ENCODE results near the gene ATP6V0D1. TPM values are rescaled to one million over a fixed set of nuclear protein-coding genes. Genes with fewer than 3 reads are reported as not detected.

ATP6V0D1 gene
- polyA plus RNA-seq, 1 of the 3 experiments (the other 2 are of a cell fraction) = 135 TPM

DNA sequence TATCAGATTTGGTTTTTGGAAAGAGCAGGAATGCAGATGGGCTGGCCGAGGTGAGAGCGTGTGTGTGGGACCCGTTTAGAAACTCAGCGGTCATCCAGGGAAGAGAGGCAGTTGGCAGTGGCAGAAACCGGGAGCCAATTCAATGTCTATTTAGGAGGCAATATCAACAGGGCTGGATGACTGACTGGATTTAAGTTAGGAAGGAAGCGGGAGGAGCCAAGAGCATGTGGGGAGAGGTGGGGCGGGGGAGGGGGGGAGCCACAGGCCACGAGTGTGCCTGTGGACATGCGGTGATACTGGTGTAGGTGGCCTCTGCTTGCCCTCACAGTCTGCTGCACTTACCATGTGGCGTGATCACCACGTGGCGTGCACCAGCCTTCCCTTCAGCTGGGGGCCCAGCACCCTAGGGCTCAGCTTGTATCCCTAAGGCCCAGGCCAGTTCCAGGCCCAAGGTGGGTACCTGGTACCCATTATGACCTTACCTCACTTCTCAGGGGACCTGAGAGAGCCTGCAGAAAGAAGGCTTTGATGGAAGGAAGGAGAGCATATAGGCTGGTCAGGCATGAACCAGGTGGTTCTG, 76.9 kb downstream of the ATP6V0D1 start:
- H3K4me3 ChIP-seq (ENCODE audit: low read depth in 2 of 2, low read length in 1 of 2) = no peak overlapping the region
- H3K9me2 ChIP-seq = no peaks in the 10 kb centered on the region

DNA sequence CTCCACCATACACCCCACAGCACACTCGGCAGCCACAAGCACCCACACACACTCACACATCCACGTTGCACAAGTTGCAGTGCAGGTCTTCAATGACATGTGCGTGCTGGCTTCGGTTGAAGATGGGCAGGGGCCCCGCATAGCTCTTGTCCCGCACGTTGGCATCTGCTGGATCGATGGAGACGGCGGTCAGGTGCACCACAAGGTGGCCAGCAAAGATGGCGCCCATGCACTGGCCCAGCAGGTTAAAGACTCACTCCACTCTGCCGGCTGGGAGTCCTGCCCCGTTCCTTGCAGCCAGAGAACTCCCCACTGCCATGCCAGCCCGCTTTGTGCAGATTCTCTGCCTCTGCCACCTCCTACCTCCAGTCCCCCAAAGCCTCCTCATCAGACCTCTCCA, 80.1 kb downstream of the ATP6V0D1 start:
- WGBS (ENCODE audit: low lambda C conversion rate) = 93% methylated on average over 6 of the region's 14 CpGs
- Histone ChIP-seq H3K9me2 (no peaks in the 10 kb centered on the region), H2AFZ (ENCODE audit: low read depth) (no peak overlapping the region), H3K4me1 (ENCODE audit: control insufficient read depth in 1 of 2, insufficient read depth in 2 of 2, low read depth in 1 of 2, low read length in 1 of 2) (peaks cover 10 to 36% of the 10 kb centered on the region in 2 experiments; a peak in 3 of 4 replicates), H3K27me3 (ENCODE audit: insufficient read depth) (no peaks in the 10 kb centered on the region), H3K27ac (ENCODE audit: low read depth in 2 of 2, low read length in 1 of 2) (peak overlapping the region in 1 of 2 experiments; percentile 76; a peak in 2 of 4 replicates), H3K4me3 (ENCODE audit: low read depth in 2 of 2, low read length in 1 of 2) (no peak overlapping the region), H3K79me2 (ENCODE audit: insufficient read depth) (no peaks in the 10 kb centered on the region; the same call in 1 of the 2 replicates), H3K9ac (no peak overlapping the region), H3K36me3 (replicated peaks in 1 of 2; ENCODE audit: control insufficient read depth in 1 of 2, insufficient read depth in 2 of 2, low read length in 1 of 2) (peaks cover 0 to 6% of the 10 kb centered on the region in 2 experiments), H4K20me1 (ENCODE audit: insufficient read depth) (no peaks in the 10 kb centered on the region), H3K9me3 (no peaks in the 10 kb centered on the region), H3F3A (replicated peaks; ENCODE audit: insufficient read depth) (peaks cover 10% of the 10 kb centered on the region), H3K4me2 (no peak overlapping the region)
- POLR2A ChIA-PET = no interaction called here
- no peak for DNase-seq
- CTCF ChIA-PET = interaction anchor here (0.9 to 1.5 kb wide), 2 partner anchors 12 to 46 kb away, joined by 3 to 6 read pairs; no protein-coding TSS in a partner anchor
- TF ChIP-seq EZH2phosphoT487 (IDR thresholded peaks at IDR 0.05; ENCODE audit: borderline replicate concordance, low read depth) (no peak), RCOR1 (IDR thresholded peaks at IDR 0.05; ENCODE audit: low read length) (no peak), TCF12 (IDR thresholded peaks at IDR 0.05) (no peak), POLR2AphosphoS5 (IDR thresholded peaks at IDR 0.05; ENCODE audit: low read depth, low read length) (no peak), ZBTB33 (IDR thresholded peaks at IDR 0.05; ENCODE audit: borderline replicate concordance, low read depth) (no peak), GABPA (IDR thresholded peaks at IDR 0.05; ENCODE audit: low read depth) (no peak), JUND (IDR thresholded peaks at IDR 0.05) (no peak), FOSL2 (IDR thresholded peaks at IDR 0.05; ENCODE audit: borderline replicate concordance, low read depth) (no peak), SMC3 (IDR thresholded peaks at IDR 0.05; ENCODE audit: low read depth, low read length) (no peak), FOXJ3 (CRISPR knock-in tag; IDR thresholded peaks at IDR 0.05) (no peak), MEF2A (IDR thresholded peaks at IDR 0.05; ENCODE audit: borderline replicate concordance, low read depth) (no peak), GATA2 (CRISPR knock-in tag; IDR thresholded peaks at IDR 0.05) (no peak), NFIC (IDR thresholded peaks at IDR 0.05; ENCODE audit: borderline replicate concordance) (no peak)
- TF ChIP-seq, protein P1, sequence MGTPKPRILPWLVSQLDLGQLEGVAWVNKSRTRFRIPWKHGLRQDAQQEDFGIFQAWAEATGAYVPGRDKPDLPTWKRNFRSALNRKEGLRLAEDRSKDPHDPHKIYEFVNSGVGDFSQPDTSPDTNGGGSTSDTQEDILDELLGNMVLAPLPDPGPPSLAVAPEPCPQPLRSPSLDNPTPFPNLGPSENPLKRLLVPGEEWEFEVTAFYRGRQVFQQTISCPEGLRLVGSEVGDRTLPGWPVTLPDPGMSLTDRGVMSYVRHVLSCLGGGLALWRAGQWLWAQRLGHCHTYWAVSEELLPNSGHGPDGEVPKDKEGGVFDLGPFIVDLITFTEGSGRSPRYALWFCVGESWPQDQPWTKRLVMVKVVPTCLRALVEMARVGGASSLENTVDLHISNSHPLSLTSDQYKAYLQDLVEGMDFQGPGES (IDR thresholded peaks at IDR 0.05; ENCODE audit: low read depth, low read length) = no peak
- TF ChIP-seq, protein P2, sequence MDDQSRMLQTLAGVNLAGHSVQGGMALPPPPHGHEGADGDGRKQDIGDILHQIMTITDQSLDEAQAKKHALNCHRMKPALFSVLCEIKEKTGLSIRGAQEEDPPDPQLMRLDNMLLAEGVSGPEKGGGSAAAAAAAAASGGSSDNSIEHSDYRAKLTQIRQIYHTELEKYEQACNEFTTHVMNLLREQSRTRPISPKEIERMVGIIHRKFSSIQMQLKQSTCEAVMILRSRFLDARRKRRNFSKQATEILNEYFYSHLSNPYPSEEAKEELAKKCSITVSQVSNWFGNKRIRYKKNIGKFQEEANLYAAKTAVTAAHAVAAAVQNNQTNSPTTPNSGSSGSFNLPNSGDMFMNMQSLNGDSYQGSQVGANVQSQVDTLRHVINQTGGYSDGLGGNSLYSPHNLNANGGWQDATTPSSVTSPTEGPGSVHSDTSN (IDR thresholded peaks at IDR 0.05) = no peak

More for the DNA sequence above, 76.9 kb downstream of the ATP6V0D1 start:
- Histone ChIP-seq H3K9me3 (no peaks in the 10 kb centered on the region), H3K4me2 (no peak overlapping the region), H4K20me1 (ENCODE audit: insufficient read depth) (no peaks in the 10 kb centered on the region), H3K27ac (ENCODE audit: low read depth in 2 of 2, low read length in 1 of 2) (no peak overlapping the region), H3K79me2 (ENCODE audit: insufficient read depth) (peaks cover 5% of the 10 kb centered on the region; the same call in 1 of the 2 replicates), H3K27me3 (ENCODE audit: insufficient read depth) (no peaks in the 10 kb centered on the region), H3F3A (replicated peaks; ENCODE audit: insufficient read depth) (peaks cover 21% of the 10 kb centered on the region), H2AFZ (ENCODE audit: low read depth) (no peak overlapping the region), H3K9ac (no peak overlapping the region), H3K36me3 (replicated peaks in 1 of 2; ENCODE audit: control insufficient read depth in 1 of 2, insufficient read depth in 2 of 2, low read length in 1 of 2) (peaks cover 0 to 6% of the 10 kb centered on the region in 2 experiments), H3K4me1 (ENCODE audit: control insufficient read depth in 1 of 2, insufficient read depth in 2 of 2, low read depth in 1 of 2, low read length in 1 of 2) (peaks cover 30 to 43% of the 10 kb centered on the region in 2 experiments; a peak in 3 of 4 replicates)
- ChIA-PET CTCF (interaction anchor here (1.2 to 3.1 kb wide), 2 partner anchors 12 to 18 kb away, joined by 3 to 14 read pairs; partner anchors contain the start of gene ZDHHC1), POLR2A (no interaction called here)
- DNase-seq = no peak
- 96% methylated on average over 12 of the region's 12 CpGs for WGBS (ENCODE audit: low lambda C conversion rate)
- TF ChIP-seq TEAD4 (IDR thresholded peaks at IDR 0.05; ENCODE audit: borderline replicate concordance, insufficient read depth) (no peak), GABPA (IDR thresholded peaks at IDR 0.05; ENCODE audit: low read depth) (no peak), POLR2AphosphoS5 (IDR thresholded peaks at IDR 0.05; ENCODE audit: low read depth, low read length) (no peak), RAD21 (IDR thresholded peaks at IDR 0.05; ENCODE audit: low read length) (no peak), MAX (IDR thresholded peaks at IDR 0.05; ENCODE audit: low read depth) (no peak), USF1 (IDR thresholded peaks at IDR 0.05; ENCODE audit: borderline replicate concordance, low read depth) (no peak), FOXJ3 (CRISPR knock-in tag; IDR thresholded peaks at IDR 0.05) (no peak)
- TF ChIP-seq, protein P1 (IDR thresholded peaks at IDR 0.05; ENCODE audit: low read depth, low read length) = no peak

All from SK-N-SH (cell line).